HepG2 (cell line): ENCODE measurements around the gene PDSS2. TPM values are rescaled to one million over a fixed set of nuclear protein-coding genes. Genes with fewer than 3 reads are reported as not detected.

ENCODE experiments used
- ATAC-seq: fragments of 200-7000 bp; cut with Tn5 transposase; 3 replicates; pipeline ENCODE4 v1.9.1; 2020; ENCODE audit warnings: mild to moderate bottlenecking, moderate library complexity
- BruUV-seq: library from RNA; stranded (reverse); fragments of 400-500 nt; replicated peaks from 2 replicates; lab custom pipeline; 2021; lab: Mats Ljungman, UMichigan
- CTCF ChIA-PET: fragments of 300-600 bp; formaldehyde crosslinking; extraction: SDS; loops from one replicate; lab custom pipeline; 2021; ENCODE audit warnings: low total read pairs, inconsistent platforms, low intra/inter-chr PET ratio; lab: Yijun Ruan, JAX
- POLR2A ChIA-PET: fragments of 350-600 bp; sonication (Branson Sonifier 250); formaldehyde crosslinking; loops from one replicate; lab custom pipeline; 2020; ENCODE audit warnings: antibody characterized with exemption, inconsistent platforms; lab: Yijun Ruan, JAX
- DNase-seq: peaks from one replicate; pipeline ENCODE4 v3.0.0-alpha.2; 2015; ENCODE audit warnings: low spot score
- FAIRE-seq: peaks from 3 replicates; lab custom pipeline; 2011; peaks lifted over from hg19 to GRCh38; lab: Jason Lieb, UNC
- H2AFZ ChIP-seq: one replicate; pipeline ENCODE4 v1.6.1; 2011; ENCODE audit warnings: low read length, inconsistent platforms
- H3K27ac ChIP-seq: fragments of 300-600 bp; 3 replicates; pipeline ENCODE4 v1.8.0; 2011; ENCODE audit warnings: mixed run types, mild to moderate bottlenecking, mixed read lengths, low read length, inconsistent platforms; ENCODE audit not compliant: insufficient read depth; ENCODE audit errors: extremely low read length
- H3K27me3 ChIP-seq, 2 experiments: fragments of 200-600 bp in 1 of 2; 2 replicates in 1 of 2; 3 replicates in 1 of 2; pipeline versions ENCODE4 v1.6.0 to v1.8.0; 2011; ENCODE audit warnings: low read length in 2 of 2, mild to moderate bottlenecking in 2 of 2, moderate library complexity in 2 of 2, inconsistent platforms in 1 of 2; ENCODE audit not compliant: insufficient read depth in 2 of 2, control insufficient read depth in 1 of 2
- H3K36me3 ChIP-seq, 2 experiments: fragments of 200-600 bp in 1 of 2; replicated peaks in 1 of 2; 2 replicates in 1 of 2; 3 replicates in 1 of 2; pipeline versions ENCODE4 v1.5.1 to v1.8.0; 2011; ENCODE audit warnings: low read length in 2 of 2, inconsistent platforms in 1 of 2; ENCODE audit not compliant: insufficient read depth in 2 of 2, control insufficient read depth in 1 of 2
- H3K4me1 ChIP-seq: 2 replicates; pipeline ENCODE4 v1.5.1; 2012; ENCODE audit warnings: low read length, inconsistent platforms; ENCODE audit not compliant: insufficient read depth
- H3K4me2 ChIP-seq: 2 replicates; pipeline ENCODE4 v1.6.0; 2011; ENCODE audit warnings: low read depth, low read length, inconsistent platforms
- H3K4me3 ChIP-seq, 3 experiments: fragments of 200-600 bp in 1 of 3; sonication (generic), shearing (Covaris generic) in 1 of 3; replicated peaks in 1 of 3; 2 replicates each; pipeline ENCODE4 v1.5.1; 2011 to 2016; ENCODE audit warnings: low read length in 3 of 3, inconsistent platforms in 2 of 3, low read depth in 2 of 3, mild to moderate bottlenecking in 2 of 3, control low read depth in 1 of 3, mixed read lengths in 1 of 3; ENCODE audit not compliant: insufficient read depth in 1 of 3
- H3K79me2 ChIP-seq: one replicate; pipeline ENCODE4 v1.6.1; 2011; ENCODE audit warnings: low read length, inconsistent platforms; ENCODE audit not compliant: insufficient read depth
- H3K9ac ChIP-seq: 2 replicates; pipeline ENCODE4 v1.6.0; 2011; ENCODE audit warnings: mild to moderate bottlenecking, low read depth, low read length, inconsistent platforms; ENCODE audit not compliant: insufficient read depth
- H3K9me3 ChIP-seq: 2 replicates; pipeline ENCODE4 v1.5.1; 2012; ENCODE audit warnings: mild to moderate bottlenecking, low read length
- H4K20me1 ChIP-seq: 2 replicates; pipeline ENCODE4 v1.6.0; 2011; ENCODE audit warnings: inconsistent platforms, mild to moderate bottlenecking, low read length, moderate library complexity; ENCODE audit not compliant: insufficient read depth
- HINFP ChIP-seq: sonication (generic); formaldehyde crosslinking; IDR thresholded peaks from 2 replicates; pipeline ENCODE4 v1.4.0; 2020; ENCODE audit warnings: low read depth, mild to moderate bottlenecking, missing genetic modification reagents
- HIVEP1 ChIP-seq: sonication (generic); formaldehyde crosslinking; IDR thresholded peaks from 2 replicates; pipeline ENCODE4 v1.4.0; 2020; ENCODE audit warnings: mild to moderate bottlenecking, missing genetic modification reagents
- MATR3 ChIP-seq: sonication (generic); formaldehyde crosslinking; IDR thresholded peaks from 2 replicates; pipeline ENCODE4 v1.4.0; 2020; ENCODE audit warnings: missing genetic modification reagents
- MLXIP ChIP-seq: sonication (generic); formaldehyde crosslinking; IDR thresholded peaks from 2 replicates; pipeline ENCODE4 v1.9.0; 2021; ENCODE audit warnings: missing genetic modification reagents, borderline replicate concordance
- MTA1 ChIP-seq: sonication (generic); formaldehyde crosslinking; IDR thresholded peaks from 2 replicates; pipeline ENCODE4 v1.4.0; 2020; ENCODE audit warnings: missing genetic modification reagents, mild to moderate bottlenecking, borderline replicate concordance
- PITX1 ChIP-seq: sonication (generic); formaldehyde crosslinking; IDR thresholded peaks from 2 replicates; pipeline ENCODE4 v1.5.1; 2020; ENCODE audit warnings: mild to moderate bottlenecking, missing genetic modification reagents
- RBM39 ChIP-seq: fragments of 200-400 bp; formaldehyde crosslinking; IDR thresholded peaks from one replicate; pipeline ENCODE4 v1.6.1; 2018; ENCODE audit warnings: antibody characterized with exemption, mild to moderate bottlenecking, low read depth, low read length; ENCODE audit not compliant: poor library complexity, severe bottlenecking
- SSRP1 ChIP-seq: IDR thresholded peaks from 2 replicates; pipeline ENCODE4 v1.6.1; 2016; ENCODE audit warnings: control low read depth
- STAT5B ChIP-seq: sonication (generic); formaldehyde crosslinking; IDR thresholded peaks from 2 replicates; pipeline ENCODE4 v1.4.0; 2020; ENCODE audit warnings: missing genetic modification reagents
- XBP1 ChIP-seq: sonication (generic); formaldehyde crosslinking; IDR thresholded peaks from 2 replicates; pipeline ENCODE4 v1.5.0; 2020; ENCODE audit warnings: missing genetic modification reagents
- ZFX ChIP-seq: sonication (generic); formaldehyde crosslinking; IDR thresholded peaks from 2 replicates; pipeline ENCODE4 v1.4.0; 2020; ENCODE audit warnings: mild to moderate bottlenecking, low read depth, missing genetic modification reagents, moderate library complexity
- ZNF136 ChIP-seq: sonication (generic); formaldehyde crosslinking; IDR thresholded peaks from 2 replicates; pipeline ENCODE4 v1.8.1; 2022; ENCODE audit warnings: low read depth, mild to moderate bottlenecking, moderate library complexity, missing genetic modification reagents
- ZNF296 ChIP-seq: sonication (generic); formaldehyde crosslinking; conservative IDR thresholded peaks from 2 replicates; pipeline ENCODE4 v1.5.0; 2020; ENCODE audit warnings: mild to moderate bottlenecking, missing genetic modification reagents
- ZNF503 ChIP-seq: sonication (generic); formaldehyde crosslinking; IDR thresholded peaks from 2 replicates; pipeline ENCODE4 v1.4.0; 2020; ENCODE audit warnings: missing genetic modification reagents
- ZNF737 ChIP-seq: sonication (generic); formaldehyde crosslinking; IDR thresholded peaks from 2 replicates; pipeline ENCODE4 v1.5.0; 2020; ENCODE audit warnings: missing genetic modification reagents, mild to moderate bottlenecking, borderline replicate concordance
- WGBS: methylation state at CpG from one replicate; pipeline ENCODE4 v1.1.6; 2017; ENCODE audit warnings: low lambda C conversion rate; 5-methylcytosine and 5-hydroxymethylcytosine counted together
- in situ Hi-C: cut with HindIII; loops from 2 replicates; pipeline ENCODE4 v1.10.0; 2017; ENCODE audit warnings: low pct_unique_long_range_greater_than_20kb; ENCODE audit not compliant: extremely low pct_ligation_motif_present
- intact Hi-C: fragments of 100-400 bp; cut with micrococcal nuclease; formaldehyde crosslinking; loops from one replicate; pipeline ENCODE4 v1.10.0; 2022; ENCODE audit not compliant: unreplicated experiment
- polyA plus RNA-seq, 8 experiments: library from polyadenylated mRNA; depleted of rRNA in 3 of 8; stranded (reverse) in 7 of 8; unstranded in 1 of 8; fragments of >200 nt; fragmentation: Illumina TruSeq in 4 of 8; extraction: Trizol in 4 of 8; gene quantifications; 2 replicates each; pipeline versions ENCODE4 v1.2.1 to v1.2.3, GENCODE V29; 2011 to 2016; ENCODE audit warnings: low read depth in 4 of 8, missing spikeins in 1 of 8, mixed read lengths in 1 of 8; ENCODE audit not compliant: insufficient read depth in 1 of 8
- total RNA-seq, 5 experiments: library from RNA; depleted of rRNA; stranded (reverse); fragments of >200 nt; fragmentation: Illumina TruSeq; extraction: Trizol; gene quantifications; 2 replicates each; pipeline ENCODE4 v1.2.3, GENCODE V29; 2016; ENCODE audit warnings: low read depth in 1 of 5

The PDSS2 gene
- total and polyA plus RNA-seq, 2 of the 13 experiments (the other 11 are each of a cell fraction or from before 2014, with no cell fraction given), result 16.2 to 17.0 TPM

- CTCF ChIA-PET, result no interaction called here
- no peak for TF ChIP-seq ZNF737 (CRISPR knock-in tag)
- TF ChIP-seq ZNF296 (CRISPR knock-in tag), result no peak
- TF ChIP-seq XBP1 (CRISPR knock-in tag), result no peak
- TF ChIP-seq ZNF503 (CRISPR knock-in tag), result no peak
- no peak for TF ChIP-seq MLXIP (CRISPR knock-in tag)
- TF ChIP-seq ZNF136 (CRISPR knock-in tag), result no peak
- no peak for TF ChIP-seq ZFX
- no peak for TF ChIP-seq PITX1 (CRISPR knock-in tag)
- TF ChIP-seq SSRP1 (CRISPR knock-in tag), result no peak
- TF ChIP-seq RBM39, result no peak
- no peak for TF ChIP-seq MTA1 (CRISPR knock-in tag)
- TF ChIP-seq HIVEP1 (CRISPR knock-in tag), result no peak
- TF ChIP-seq MATR3 (CRISPR knock-in tag), result no peak
- no peak for TF ChIP-seq STAT5B (CRISPR knock-in tag)
- no peak for TF ChIP-seq HINFP (CRISPR knock-in tag)
Measured at GRCh38 chr6:107360476-107360875, 98.9 kb downstream of the PDSS2 start.

More at GRCh38 chr6:107360476-107360875, 98.9 kb downstream of the PDSS2 start:
- H3K4me2 ChIP-seq, result no peak overlapping the region
- ATAC-seq (no peak), FAIRE-seq (no peak), DNase-seq (no peak)
- in situ Hi-C loops (no loop called here), intact Hi-C loops (loop anchor here (5.0 kb wide), 1 partner anchor 43 kb away; no protein-coding TSS in a partner anchor)
- H3K27me3 ChIP-seq, result no peaks in the 10 kb centered on the region
- no TSS peak for BruUV-seq
- 89% methylated on average over 2 of the region's 2 CpGs for WGBS
- no peak overlapping the region for H3K4me3 ChIP-seq
- POLR2A ChIA-PET, result no interaction called here
- H3K4me1 ChIP-seq, result peaks cover 20% of the 10 kb centered on the region
- no peak overlapping the region for H3K9ac ChIP-seq
- no peaks in the 10 kb centered on the region for H3K9me3 ChIP-seq
- no peak overlapping the region for H3K27ac ChIP-seq
- H3K36me3 ChIP-seq, result no peaks in the 10 kb centered on the region; a peak in 2 of 5 replicates
- H4K20me1 ChIP-seq, result 0 out of 2 replicates have a peak, but pooled peaks cover 3% of the 10 kb centered on the region
- no peak overlapping the region for H2AFZ ChIP-seq
- no peaks in the 10 kb centered on the region for H3K79me2 ChIP-seq
